GM12891 (cell line): Measurements from ENCODE around the gene KRT27.

Source experiments
- DNase-seq: peaks from one replicate; pipeline ENCODE4 v3.0.0; 2011; ENCODE audit warnings: low spot score; ENCODE audit not compliant: insufficient read length
- FAIRE-seq: peaks from 2 replicates; lab custom pipeline; 2011; peaks lifted over from hg19 to GRCh38; lab: Jason Lieb, UNC
- PAX5 ChIP-seq: IDR thresholded peaks from 2 replicates; pipeline ENCODE4 v1.6.1; 2011; ENCODE audit warnings: low read length, moderate library complexity, mild to moderate bottlenecking; ENCODE audit not compliant: insufficient read depth, severe bottlenecking
- POLR2A ChIP-seq: IDR thresholded peaks from 2 replicates; pipeline ENCODE4 v1.6.1; 2011; ENCODE audit warnings: low read depth, low read length, control low read depth
- POLR2AphosphoS5 ChIP-seq: IDR thresholded peaks from 2 replicates; pipeline ENCODE4 v1.6.1; 2011; ENCODE audit warnings: low read depth, low read length, control low read depth
- POU2F2 ChIP-seq: IDR thresholded peaks from 2 replicates; pipeline ENCODE4 v1.6.1; 2011; ENCODE audit warnings: low read depth, mild to moderate bottlenecking, control low read depth, low read length, moderate library complexity
- SPI1 ChIP-seq: IDR thresholded peaks from 2 replicates; pipeline ENCODE4 v1.6.1; 2011; ENCODE audit warnings: low read depth, low read length, control low read depth
- TAF1 ChIP-seq: IDR thresholded peaks from 2 replicates; pipeline ENCODE4 v1.6.1; 2011; ENCODE audit warnings: low read depth, low read length, control low read depth

Gene KRT27

GRCh38 chr17:40809721-40810421, 27.5 kb upstream of the KRT27 start:
- DNase-seq: no peak
- no peak for FAIRE-seq
- TF ChIP-seq POLR2AphosphoS5 (no peak), POLR2A (no peak), PAX5 (no peak), TAF1 (no peak), POU2F2 (no peak), SPI1 (no peak)

DNA sequence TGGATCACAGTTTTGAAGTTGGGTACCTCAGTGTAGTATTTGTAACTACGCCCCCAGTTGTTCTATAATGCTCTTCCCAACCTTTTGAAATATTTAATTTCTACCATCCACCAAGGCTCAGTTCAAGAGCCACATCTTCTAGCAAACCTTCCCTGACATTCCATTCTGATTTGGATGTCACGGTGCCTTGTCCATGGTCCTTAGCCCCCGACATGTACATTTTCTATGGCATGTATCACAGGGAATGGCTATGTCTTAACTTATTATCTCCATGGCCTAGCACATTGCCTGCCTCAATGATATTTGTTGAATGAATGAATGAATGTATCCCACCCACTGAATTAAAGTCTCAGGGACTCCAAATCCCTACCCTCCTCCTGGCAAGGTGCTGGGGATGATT, 23.8 kb upstream of the KRT27 start:
- FAIRE-seq (no peak), DNase-seq (no peak)

DNA sequence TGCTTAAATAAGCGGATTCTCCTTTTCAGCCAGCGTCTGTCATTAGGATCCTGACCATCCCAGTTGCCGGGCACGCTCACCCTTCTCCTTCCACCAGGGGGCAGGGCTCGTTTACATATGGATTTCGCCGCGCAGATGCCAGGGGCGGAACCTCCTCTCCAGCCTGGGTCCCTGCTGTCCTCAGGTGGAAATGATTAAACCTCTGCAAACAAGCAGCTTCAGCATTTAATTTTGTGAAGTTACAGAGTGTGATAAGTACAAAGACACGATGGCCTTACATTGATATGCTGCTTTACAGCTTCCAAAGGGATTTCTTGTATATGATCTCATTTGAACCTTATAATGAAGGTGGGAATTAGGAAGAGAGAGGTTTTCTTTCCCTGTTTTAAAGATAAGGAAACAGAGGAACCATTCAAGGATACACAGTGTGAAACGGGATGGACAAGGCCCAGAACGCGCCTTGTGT, 21.3 kb upstream of the KRT27 start:
- TF ChIP-seq POU2F2: 0 out of 2 replicates have a peak, but pooled peaks have one; percentile 39
- no peak for TF ChIP-seq TAF1
- DNase-seq (peak; percentile 43), FAIRE-seq (peak; percentile 88)

More for the DNA sequence above, 23.8 kb upstream of the KRT27 start:
- TF ChIP-seq SPI1 (no peak), POLR2A (no peak), POU2F2 (no peak), PAX5 (no peak), POLR2AphosphoS5 (no peak), TAF1 (no peak)

DNA sequence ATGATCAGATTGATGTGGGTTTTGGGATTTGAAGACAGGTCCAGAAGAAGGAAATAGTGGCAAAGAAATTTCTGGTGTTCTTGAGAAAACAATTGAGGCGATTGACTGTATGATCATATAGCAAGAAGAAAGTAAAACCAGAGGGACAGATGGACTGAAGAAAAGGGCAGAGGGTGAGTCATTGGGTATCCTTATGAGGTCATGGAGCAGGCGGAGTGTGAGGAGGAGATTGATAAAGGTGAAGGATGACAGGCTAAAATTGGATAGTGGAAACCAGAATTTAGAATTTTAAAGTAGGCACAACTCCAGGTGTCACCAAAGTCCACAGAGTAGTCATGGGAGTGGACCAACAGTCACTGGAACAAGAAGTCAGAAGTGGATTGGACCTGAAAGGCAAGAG, 18.8 kb upstream of the KRT27 start:
- no peak for TF ChIP-seq POLR2AphosphoS5
- TF ChIP-seq PAX5: no peak
- DNase-seq (no peak), FAIRE-seq (no peak)

DNA sequence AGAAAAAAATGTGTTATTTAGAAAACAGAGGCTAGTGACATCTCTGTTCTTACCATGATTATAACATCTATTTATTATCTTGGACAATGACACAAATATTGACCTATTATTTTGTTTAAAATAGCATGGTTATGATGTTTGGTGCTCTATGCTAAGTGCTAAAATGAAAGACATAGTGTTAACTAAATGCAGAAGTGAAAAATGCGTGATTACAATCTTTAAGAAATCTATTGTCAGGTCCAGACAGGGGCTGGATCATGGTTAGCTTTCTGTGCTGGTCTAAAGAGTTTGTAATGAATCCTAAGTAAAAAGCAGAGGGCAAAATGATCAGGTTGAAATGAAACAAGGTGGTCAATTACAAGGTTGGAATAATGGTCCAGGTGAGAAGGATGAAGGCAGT, 18.0 kb upstream of the KRT27 start:
- no peak for DNase-seq
- TF ChIP-seq PAX5 (no peak), SPI1 (peak; percentile 68)
- no peak for FAIRE-seq

DNA sequence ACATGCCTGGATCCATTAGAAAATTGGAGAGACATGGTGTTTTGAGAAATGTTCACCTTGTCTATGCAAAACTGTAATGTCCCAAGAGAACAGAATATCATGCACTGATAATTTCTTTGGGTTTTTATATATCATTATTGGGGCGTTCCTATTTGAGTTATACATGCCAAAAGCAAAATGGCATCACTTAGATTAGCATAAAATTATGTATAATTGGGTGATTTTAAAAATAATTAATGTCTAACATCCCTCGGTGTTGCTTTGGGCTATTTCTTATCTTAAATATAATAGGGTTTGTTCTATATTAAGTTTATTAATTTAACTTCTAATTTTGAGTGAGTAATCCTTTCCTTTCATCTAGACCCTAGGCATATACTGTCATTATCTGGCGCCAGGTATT, 17.5 kb upstream of the KRT27 start, which contains the start of gene KRT28:
TSS of gene KRT28 (minus strand) at position 101 of the 400 bp plus-strand sequence. CDS start at position 35, 66 bp downstream.
- TF ChIP-seq PAX5 (no peak), TAF1 (no peak), SPI1 (no peak), POU2F2 (no peak), POLR2A (no peak), POLR2AphosphoS5 (no peak)
- FAIRE-seq: no peak
- no peak for DNase-seq

DNA sequence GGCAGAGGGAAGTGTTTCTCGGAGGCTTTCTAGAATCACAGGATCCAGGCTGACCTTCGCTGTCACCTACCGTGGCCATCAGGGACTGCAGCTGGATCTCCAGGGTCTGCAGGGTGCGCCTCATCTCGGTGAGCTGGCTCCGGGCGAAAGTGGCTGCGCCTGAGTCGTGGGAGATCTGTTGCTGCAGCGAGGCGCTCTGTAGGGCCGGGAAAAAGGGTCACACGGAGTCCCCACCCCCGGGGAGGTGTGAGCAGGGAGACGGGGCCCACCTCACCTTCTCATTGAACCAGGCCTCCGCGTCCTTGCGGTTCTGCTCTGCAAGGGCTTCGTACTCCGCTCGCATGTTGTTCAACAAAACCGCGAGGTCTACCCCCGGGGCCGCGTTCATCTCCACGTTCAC, 14.5 kb upstream of the KRT27 start:
- DNase-seq: no peak
- no peak for FAIRE-seq
- TF ChIP-seq PAX5 (no peak), TAF1 (no peak), SPI1 (no peak), POLR2A (no peak), POU2F2 (no peak), POLR2AphosphoS5 (no peak)

DNA sequence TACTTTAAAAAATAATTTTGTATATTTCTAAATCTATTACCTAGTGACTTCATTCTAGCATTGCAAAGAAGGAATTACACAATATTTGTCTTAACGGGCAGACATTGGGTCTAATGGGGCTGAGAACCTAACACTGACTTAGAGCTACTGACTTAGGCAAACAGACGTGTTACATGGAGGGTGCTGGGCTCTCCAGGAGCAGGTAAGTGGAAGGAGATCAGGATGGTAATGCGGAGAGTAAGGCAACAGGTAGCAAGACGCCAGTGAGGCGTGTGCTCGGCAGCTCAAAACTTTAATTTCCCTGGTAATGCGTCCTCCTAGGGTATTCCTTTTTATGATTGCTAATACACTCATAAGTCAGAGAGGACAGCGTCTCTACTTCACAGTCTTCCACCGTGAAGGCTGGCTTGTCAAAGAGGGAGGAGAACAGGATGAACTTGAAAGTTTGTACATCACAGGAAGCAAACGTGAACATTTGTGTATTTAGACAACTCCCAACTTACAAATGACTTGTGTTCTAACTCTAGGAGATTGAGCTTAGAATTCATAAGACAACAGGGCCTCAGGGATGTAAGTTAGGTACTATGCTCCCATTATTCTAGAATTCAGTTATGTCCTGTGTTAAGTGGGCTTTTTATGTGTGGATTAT, 12.8 kb upstream of the KRT27 start:
- TF ChIP-seq PAX5 (no peak), POLR2A (no peak), SPI1 (no peak), POLR2AphosphoS5 (no peak), POU2F2 (no peak), TAF1 (no peak)
- DNase-seq (no peak), FAIRE-seq (no peak)

GRCh38 chr17:40794466-40794865, 12.1 kb upstream of the KRT27 start:
- TF ChIP-seq TAF1: no peak
- no peak for TF ChIP-seq PAX5
- TF ChIP-seq POLR2A: no peak
- no peak for TF ChIP-seq SPI1
- TF ChIP-seq POLR2AphosphoS5: no peak
- TF ChIP-seq POU2F2: no peak
- DNase-seq: no peak
- FAIRE-seq: no peak

DNA sequence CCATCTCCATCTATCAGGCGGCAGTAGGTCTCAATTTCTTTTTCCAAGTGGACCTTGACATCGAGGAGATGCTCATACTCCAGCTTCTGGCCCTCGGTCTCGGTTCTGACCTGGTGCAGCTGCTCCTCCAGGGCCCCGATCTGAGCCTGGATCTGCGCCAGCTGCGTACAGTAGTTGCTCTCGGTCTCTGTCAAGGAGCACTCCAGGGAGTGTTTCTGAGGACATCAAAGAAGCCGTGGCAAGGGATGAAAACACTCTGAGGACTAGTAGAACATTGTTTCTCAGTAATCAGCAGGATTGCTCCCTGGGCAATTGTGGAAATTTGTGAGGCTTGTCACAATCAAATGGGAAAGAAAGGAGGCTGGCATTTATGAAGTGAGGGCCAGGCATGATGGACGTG, 11.5 kb upstream of the KRT27 start:
- DNase-seq (no peak), FAIRE-seq (no peak)
- TF ChIP-seq TAF1 (no peak), PAX5 (no peak), SPI1 (no peak), POU2F2 (no peak), POLR2A (no peak), POLR2AphosphoS5 (no peak)
